Panc1 (cell line): Measurements from ENCODE around the gene ZNF366. TPM values are rescaled to one million over a fixed set of nuclear protein-coding genes. Genes with fewer than 3 reads are reported as not detected.

Experiments used
- ATAC-seq: fragments of 200-7000 bp; cut with Tn5 transposase; 2 replicates; pipeline ENCODE4 v1.9.1; 2020; ENCODE audit warnings: mild to moderate bottlenecking, moderate library complexity
- BruUV-seq: library from RNA; stranded (reverse); fragments of 400-500 nt; replicated peaks from 2 replicates; lab custom pipeline; 2021; lab: Mats Ljungman, UMichigan
- CTCF ChIA-PET: fragments of 300-600 bp; sonication (Branson Sonifier 250); formaldehyde crosslinking; loops from one replicate; lab custom pipeline; 2022; ENCODE audit warnings: antibody characterized with exemption; lab: Charles Lee
- POLR2A ChIA-PET: fragments of 300-600 bp; sonication (Branson Sonifier 250); formaldehyde crosslinking; loops from one replicate; lab custom pipeline; 2022; ENCODE audit warnings: antibody characterized with exemption; lab: Charles Lee
- DNase-seq: peaks from one replicate; pipeline ENCODE4 v3.0.0-alpha.2; 2010; ENCODE audit warnings: low read depth, low spot score
- H3K27ac ChIP-seq: 2 replicates; pipeline ENCODE4 v1.5.1; 2011; ENCODE audit warnings: mild to moderate bottlenecking, low read length, inconsistent platforms
- H3K27me3 ChIP-seq: fragments of 200-500 bp; sonication (Bioruptor generic); 2 replicates; pipeline ENCODE4 v1.6.0; 2014; ENCODE audit warnings: low read length, inconsistent platforms; ENCODE audit not compliant: control insufficient read depth, insufficient read depth
- H3K36me3 ChIP-seq: fragments of 200-500 bp; sonication (Bioruptor generic); 2 replicates; pipeline ENCODE4 v1.5.1; 2014; ENCODE audit warnings: inconsistent platforms, mild to moderate bottlenecking, low read length, moderate library complexity; ENCODE audit not compliant: control insufficient read depth, insufficient read depth
- H3K4me1 ChIP-seq: 2 replicates; pipeline ENCODE4 v1.5.1; 2011; ENCODE audit warnings: inconsistent platforms, mild to moderate bottlenecking, low read length, moderate library complexity; ENCODE audit not compliant: control insufficient read depth, insufficient read depth
- H3K4me3 ChIP-seq, 2 experiments: 2 replicates each; pipeline ENCODE4 v1.5.1; 2011 to 2012; ENCODE audit warnings: low read depth in 2 of 2, low read length in 2 of 2, mild to moderate bottlenecking in 2 of 2, inconsistent platforms in 1 of 2, moderate library complexity in 1 of 2
- H3K9me3 ChIP-seq: fragments of 200-500 bp; sonication (Bioruptor generic); 2 replicates; pipeline ENCODE4 v1.5.1; 2014; ENCODE audit warnings: low read depth, mild to moderate bottlenecking, inconsistent platforms, low read length, moderate library complexity; ENCODE audit not compliant: control insufficient read depth, insufficient read depth
- POLR2AphosphoS5 ChIP-seq: IDR thresholded peaks from 2 replicates; pipeline ENCODE4 v1.6.1; 2012; ENCODE audit warnings: mild to moderate bottlenecking, low read depth, low read length, moderate library complexity
- SIN3A ChIP-seq: IDR thresholded peaks from 2 replicates; pipeline ENCODE4 v1.6.1; 2012; ENCODE audit warnings: low read depth, mild to moderate bottlenecking, low read length, moderate library complexity, borderline replicate concordance; ENCODE audit not compliant: insufficient read depth
- TCF7L2 ChIP-seq: IDR thresholded peaks from 2 replicates; pipeline ENCODE4 v1.6.1; 2011; ENCODE audit warnings: mild to moderate bottlenecking, low read depth, low read length, inconsistent platforms
- in situ Hi-C: cut with HindIII; loops from 2 replicates; pipeline ENCODE4 v1.10.0; 2016; ENCODE audit warnings: low sequenced_read_pairs, low pct_unique_long_range_greater_than_20kb
- intact Hi-C: fragments of 100-400 bp; cut with micrococcal nuclease; formaldehyde crosslinking; loops from one replicate; pipeline ENCODE4 v1.10.0; 2022; ENCODE audit not compliant: unreplicated experiment
- total RNA-seq: library from RNA; stranded (reverse); gene quantifications from one replicate; pipeline ENCODE4 v1.2.1, GENCODE V29; 2021; ENCODE audit not compliant: unreplicated experiment
- TF ChIP-seq, protein P1 (sequence below): fragments of 450-650 bp; IDR thresholded peaks from 2 replicates; pipeline ENCODE4 v1.5.1; 2017; ENCODE audit warnings: mild to moderate bottlenecking
- TF ChIP-seq, protein P2 (sequence below), 2 experiments: IDR thresholded peaks; 2 replicates each; pipeline ENCODE4 v1.6.1; 2011 to 2012; ENCODE audit warnings: low read depth in 2 of 2, control low read depth in 1 of 2, low read length in 1 of 2, mild to moderate bottlenecking in 1 of 2, moderate library complexity in 1 of 2; ENCODE audit not compliant: insufficient read depth in 1 of 2

ZNF366 gene
- total RNA-seq, 1 experiment from 2014 or later: not detected

DNA sequence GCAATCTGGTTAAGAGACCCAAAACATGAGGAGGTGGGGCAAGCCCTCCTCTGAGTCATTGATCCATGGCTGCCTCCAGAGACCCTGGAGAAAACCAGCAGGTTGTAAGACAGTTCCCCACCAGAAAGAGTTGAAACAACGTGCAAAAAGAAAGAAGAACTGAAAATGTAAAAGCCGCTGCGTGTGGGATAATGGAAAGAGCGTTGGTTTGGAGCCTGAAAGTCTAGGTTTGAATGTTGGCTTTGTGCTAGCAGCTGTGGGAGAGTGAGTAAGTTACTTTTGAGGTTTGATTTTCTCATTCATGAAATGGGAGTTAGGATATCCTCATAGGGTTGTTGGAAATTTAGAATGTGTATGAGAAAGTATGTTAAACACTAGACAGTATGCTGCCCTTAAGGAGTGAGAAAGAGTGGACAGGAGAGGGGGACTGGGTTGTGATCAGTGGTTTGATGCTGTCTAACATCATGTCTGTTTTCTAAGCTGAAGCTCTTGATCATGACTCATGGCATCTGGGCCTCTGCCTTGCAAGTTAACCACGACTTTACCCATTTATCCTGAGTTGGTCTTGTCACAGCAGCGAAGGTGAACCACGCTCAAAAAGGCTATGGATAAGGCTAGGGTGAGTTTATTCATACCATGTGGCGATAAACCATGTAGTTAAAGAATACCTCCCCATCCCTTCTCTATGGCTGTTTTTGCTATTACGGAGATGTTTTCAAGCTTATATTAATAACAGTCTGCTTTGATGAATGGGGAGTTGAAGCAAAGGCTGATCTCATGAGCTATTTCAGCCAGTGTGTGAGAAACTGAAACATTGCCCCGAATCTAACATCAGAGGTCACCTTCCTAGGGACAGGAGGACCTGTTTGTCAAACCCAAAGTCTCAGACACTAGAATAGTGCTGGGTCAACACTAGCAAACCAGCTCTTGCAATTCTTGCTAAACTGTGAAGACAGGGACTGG, 41.3 kb downstream of the ZNF366 start:
- Histone ChIP-seq H3K36me3 (no peaks in the 10 kb centered on the region), H3K27ac (no peak overlapping the region), H3K9me3 (no peaks in the 10 kb centered on the region), H3K4me3 (no peak overlapping the region), H3K27me3 (no peaks in the 10 kb centered on the region), H3K4me1 (no peaks in the 10 kb centered on the region)
- intact Hi-C loops (no loop called here), in situ Hi-C loops (no loop called here)
- TF ChIP-seq, protein P1, sequence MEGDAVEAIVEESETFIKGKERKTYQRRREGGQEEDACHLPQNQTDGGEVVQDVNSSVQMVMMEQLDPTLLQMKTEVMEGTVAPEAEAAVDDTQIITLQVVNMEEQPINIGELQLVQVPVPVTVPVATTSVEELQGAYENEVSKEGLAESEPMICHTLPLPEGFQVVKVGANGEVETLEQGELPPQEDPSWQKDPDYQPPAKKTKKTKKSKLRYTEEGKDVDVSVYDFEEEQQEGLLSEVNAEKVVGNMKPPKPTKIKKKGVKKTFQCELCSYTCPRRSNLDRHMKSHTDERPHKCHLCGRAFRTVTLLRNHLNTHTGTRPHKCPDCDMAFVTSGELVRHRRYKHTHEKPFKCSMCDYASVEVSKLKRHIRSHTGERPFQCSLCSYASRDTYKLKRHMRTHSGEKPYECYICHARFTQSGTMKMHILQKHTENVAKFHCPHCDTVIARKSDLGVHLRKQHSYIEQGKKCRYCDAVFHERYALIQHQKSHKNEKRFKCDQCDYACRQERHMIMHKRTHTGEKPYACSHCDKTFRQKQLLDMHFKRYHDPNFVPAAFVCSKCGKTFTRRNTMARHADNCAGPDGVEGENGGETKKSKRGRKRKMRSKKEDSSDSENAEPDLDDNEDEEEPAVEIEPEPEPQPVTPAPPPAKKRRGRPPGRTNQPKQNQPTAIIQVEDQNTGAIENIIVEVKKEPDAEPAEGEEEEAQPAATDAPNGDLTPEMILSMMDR: no peak
- TF ChIP-seq, protein P2, sequence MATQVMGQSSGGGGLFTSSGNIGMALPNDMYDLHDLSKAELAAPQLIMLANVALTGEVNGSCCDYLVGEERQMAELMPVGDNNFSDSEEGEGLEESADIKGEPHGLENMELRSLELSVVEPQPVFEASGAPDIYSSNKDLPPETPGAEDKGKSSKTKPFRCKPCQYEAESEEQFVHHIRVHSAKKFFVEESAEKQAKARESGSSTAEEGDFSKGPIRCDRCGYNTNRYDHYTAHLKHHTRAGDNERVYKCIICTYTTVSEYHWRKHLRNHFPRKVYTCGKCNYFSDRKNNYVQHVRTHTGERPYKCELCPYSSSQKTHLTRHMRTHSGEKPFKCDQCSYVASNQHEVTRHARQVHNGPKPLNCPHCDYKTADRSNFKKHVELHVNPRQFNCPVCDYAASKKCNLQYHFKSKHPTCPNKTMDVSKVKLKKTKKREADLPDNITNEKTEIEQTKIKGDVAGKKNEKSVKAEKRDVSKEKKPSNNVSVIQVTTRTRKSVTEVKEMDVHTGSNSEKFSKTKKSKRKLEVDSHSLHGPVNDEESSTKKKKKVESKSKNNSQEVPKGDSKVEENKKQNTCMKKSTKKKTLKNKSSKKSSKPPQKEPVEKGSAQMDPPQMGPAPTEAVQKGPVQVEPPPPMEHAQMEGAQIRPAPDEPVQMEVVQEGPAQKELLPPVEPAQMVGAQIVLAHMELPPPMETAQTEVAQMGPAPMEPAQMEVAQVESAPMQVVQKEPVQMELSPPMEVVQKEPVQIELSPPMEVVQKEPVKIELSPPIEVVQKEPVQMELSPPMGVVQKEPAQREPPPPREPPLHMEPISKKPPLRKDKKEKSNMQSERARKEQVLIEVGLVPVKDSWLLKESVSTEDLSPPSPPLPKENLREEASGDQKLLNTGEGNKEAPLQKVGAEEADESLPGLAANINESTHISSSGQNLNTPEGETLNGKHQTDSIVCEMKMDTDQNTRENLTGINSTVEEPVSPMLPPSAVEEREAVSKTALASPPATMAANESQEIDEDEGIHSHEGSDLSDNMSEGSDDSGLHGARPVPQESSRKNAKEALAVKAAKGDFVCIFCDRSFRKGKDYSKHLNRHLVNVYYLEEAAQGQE (IDR thresholded peaks at IDR 0.05; ENCODE audit: insufficient read depth in 1 of 2, low read depth in 2 of 2, low read length in 1 of 2): no peak
- TF ChIP-seq POLR2AphosphoS5: no peak
- no TSS peak for BruUV-seq
- ATAC-seq (no peak), DNase-seq (no peak)
- POLR2A ChIA-PET: no interaction called here
- CTCF ChIA-PET: no interaction called here

DNA sequence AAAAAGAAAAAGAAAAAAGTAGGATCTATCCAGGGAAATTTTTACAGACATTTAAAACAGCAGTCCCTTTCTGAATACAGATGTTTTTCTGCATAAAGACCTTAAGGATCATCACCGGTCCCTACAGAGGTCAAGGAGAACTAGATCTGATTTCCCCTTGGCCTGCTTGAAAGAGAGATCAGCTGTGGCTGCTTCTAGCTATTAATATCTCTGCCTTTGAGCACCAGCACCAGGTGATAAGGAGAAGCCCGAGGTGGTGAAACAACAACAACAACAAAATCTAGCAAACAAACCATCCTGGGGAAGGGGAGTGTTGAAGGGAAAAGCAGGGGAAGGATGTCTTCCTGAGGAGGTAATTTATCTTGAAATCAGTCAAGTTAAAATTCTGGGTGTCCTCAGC, 42.1 kb downstream of the ZNF366 start:
- no peaks in the 10 kb centered on the region for H3K4me1 ChIP-seq
- H3K36me3 ChIP-seq: no peaks in the 10 kb centered on the region
- intact Hi-C loops (no loop called here), in situ Hi-C loops (no loop called here)
- ATAC-seq (no peak), DNase-seq (no peak)
- H3K4me3 ChIP-seq: no peak overlapping the region
- TF ChIP-seq SIN3A (no peak), TCF7L2 (no peak), POLR2AphosphoS5 (no peak)
- TF ChIP-seq, protein P2 (IDR thresholded peaks at IDR 0.05; ENCODE audit: insufficient read depth in 1 of 2, low read depth in 2 of 2, low read length in 1 of 2): no peak
- no peaks in the 10 kb centered on the region for H3K27me3 ChIP-seq
- no peak overlapping the region for H3K27ac ChIP-seq
- CTCF ChIA-PET: no interaction called here
- H3K9me3 ChIP-seq: no peaks in the 10 kb centered on the region
- POLR2A ChIA-PET: no interaction called here
- no TSS peak for BruUV-seq
